Rectal smooth muscle tissue (tissue), 1 donor: ENCODE measurements around the gene HELZ.
A peak's percentile ranks its signal among the peaks of the same experiment; 100 is the strongest.
"Not testable (repeated sequence)": the region's sequence is repeated elsewhere in the genome, so short reads cannot be mapped to it uniquely, and the experiment has no call there.

Source experiments
- H3K27ac ChIP-seq: one replicate; pipeline ENCODE4 v1.7.0; 2013; ENCODE audit warnings: low read depth, low read length, inconsistent platforms
- H3K27me3 ChIP-seq: one replicate; pipeline ENCODE4 v1.7.0; 2013; ENCODE audit warnings: low read length; ENCODE audit not compliant: control insufficient read depth, insufficient read depth
- H3K36me3 ChIP-seq: one replicate; pipeline ENCODE4 v1.7.0; 2013; ENCODE audit warnings: low read length; ENCODE audit not compliant: control insufficient read depth, insufficient read depth
- H3K4me1 ChIP-seq: one replicate; pipeline ENCODE4 v1.7.0; 2013; ENCODE audit warnings: low read length; ENCODE audit not compliant: control insufficient read depth, insufficient read depth
- H3K4me3 ChIP-seq: one replicate; pipeline ENCODE4 v1.7.0; 2013; ENCODE audit warnings: low read length
- H3K9ac ChIP-seq: one replicate; pipeline ENCODE4 v1.7.0; 2013; ENCODE audit warnings: low read length

HELZ gene

GRCh38 chr17:67258821-67259468, 13.9 kb upstream of the HELZ start:
- Histone ChIP-seq H3K4me3 (no peak overlapping the region), H3K4me1 (no peaks in the 10 kb centered on the region), H3K27me3 (no peaks in the 10 kb centered on the region), H3K9ac (no peak overlapping the region), H3K27ac (no peak overlapping the region), H3K36me3 (no peaks in the 10 kb centered on the region)

DNA sequence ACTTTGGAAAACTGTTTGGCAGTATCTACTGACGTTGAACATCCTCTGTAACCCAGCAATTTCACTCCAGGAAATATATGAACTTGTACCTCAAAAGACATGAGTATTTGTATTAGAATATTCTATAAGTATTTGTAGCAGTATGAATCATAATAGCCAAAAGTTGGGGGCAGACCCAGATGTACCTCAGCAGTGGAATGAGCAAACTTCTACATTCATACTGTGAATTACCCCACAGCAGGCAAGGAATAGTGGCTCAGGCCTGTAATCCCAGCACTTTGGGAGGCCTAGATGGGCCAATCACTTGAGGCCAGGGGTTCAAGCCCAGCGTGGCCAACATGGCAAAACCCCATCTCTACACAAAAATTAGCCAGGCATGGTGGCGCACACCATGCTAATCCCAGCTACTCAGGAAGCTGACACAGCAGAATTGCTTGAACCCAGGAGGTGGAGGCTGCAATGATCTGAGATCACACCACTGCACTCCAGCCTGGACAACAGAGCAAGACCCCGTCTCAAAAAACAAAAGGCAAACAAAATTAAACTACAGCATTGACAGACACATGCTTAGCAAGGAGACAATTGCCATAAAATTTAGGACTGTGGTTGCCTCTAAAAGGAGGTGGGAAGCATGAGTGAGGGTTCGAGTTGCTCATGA, 11.2 kb upstream of the HELZ start:
- Histone ChIP-seq H3K27ac (no peak overlapping the region), H3K4me3 (no peak overlapping the region), H3K36me3 (no peaks in the 10 kb centered on the region), H3K4me1 (no peaks in the 10 kb centered on the region), H3K9ac (no peak overlapping the region), H3K27me3 (no peaks in the 10 kb centered on the region)

GRCh38 chr17:67253384-67253783, 8.4 kb upstream of the HELZ start:
- Histone ChIP-seq H3K4me1 (no peaks in the 10 kb centered on the region), H3K4me3 (no peak overlapping the region), H3K27ac (no peak overlapping the region)

GRCh38 chr17:67251586-67251985, 6.6 kb upstream of the HELZ start:
- H3K9ac ChIP-seq, H3K4me1 ChIP-seq, H3K27ac ChIP-seq, H3K27me3 ChIP-seq, H3K4me3 ChIP-seq, H3K36me3 ChIP-seq: not testable (repeated sequence)

More at GRCh38 chr17:67253384-67253783, 8.4 kb upstream of the HELZ start:
- H3K36me3 ChIP-seq, result no peaks in the 10 kb centered on the region
- H3K27me3 ChIP-seq, result no peaks in the 10 kb centered on the region
- no peak overlapping the region for H3K9ac ChIP-seq

- H3K36me3 ChIP-seq, result no peaks in the 10 kb centered on the region
- H3K4me3 ChIP-seq, result no peak overlapping the region
- H3K27me3 ChIP-seq, result no peaks in the 10 kb centered on the region
These were observed 3.3 kb upstream of the HELZ start for GRCh38 chr17:67248291-67248690.

GRCh38 chr17:67247416-67247900, 2.5 kb upstream of the HELZ start:
- Histone ChIP-seq H3K9ac (no peak overlapping the region), H3K4me1 (peaks cover 10% of the 10 kb centered on the region), H3K4me3 (no peak overlapping the region), H3K36me3 (no peaks in the 10 kb centered on the region), H3K27me3 (no peaks in the 10 kb centered on the region), H3K27ac (no peak overlapping the region)

More at GRCh38 chr17:67248291-67248690, 3.3 kb upstream of the HELZ start:
- Histone ChIP-seq H3K9ac (no peak overlapping the region), H3K27ac (no peak overlapping the region), H3K4me1 (peaks cover 9% of the 10 kb centered on the region)

GRCh38 chr17:67246653-67247415, 1.8 kb upstream of the HELZ start:
- Histone ChIP-seq H3K4me1 (peaks cover 11% of the 10 kb centered on the region), H3K9ac (no peak overlapping the region), H3K27me3 (no peaks in the 10 kb centered on the region), H3K4me3 (peak overlapping the region; percentile 82), H3K36me3 (no peaks in the 10 kb centered on the region), H3K27ac (no peak overlapping the region)

GRCh38 chr17:67246403-67246652, 1.3 kb upstream of the HELZ start:
- no peaks in the 10 kb centered on the region for H3K27me3 ChIP-seq
- H3K4me3 ChIP-seq, result peak overlapping the region; percentile 82
- no peak overlapping the region for H3K9ac ChIP-seq
- H3K36me3 ChIP-seq, result no peaks in the 10 kb centered on the region
- peaks cover 15% of the 10 kb centered on the region for H3K4me1 ChIP-seq
- H3K27ac ChIP-seq, result no peak overlapping the region

- H3K9ac ChIP-seq, result peak overlapping the region; percentile 16
- H3K27me3 ChIP-seq, result no peaks in the 10 kb centered on the region
- peak overlapping the region; percentile 68 for H3K27ac ChIP-seq
- H3K4me1 ChIP-seq, result peaks cover 20% of the 10 kb centered on the region
- peak overlapping the region; percentile 82 for H3K4me3 ChIP-seq
- no peaks in the 10 kb centered on the region for H3K36me3 ChIP-seq
These were observed 852 bp upstream of the HELZ start for GRCh38 chr17:67245694-67246402.

GRCh38 chr17:67244431-67245072, 444 bp downstream of the HELZ start:
- H3K36me3 ChIP-seq, result no peaks in the 10 kb centered on the region
- H3K27me3 ChIP-seq, result no peaks in the 10 kb centered on the region
- H3K27ac ChIP-seq, result peak overlapping the region; percentile 74
- peaks cover 20% of the 10 kb centered on the region for H3K4me1 ChIP-seq
- peak overlapping the region; percentile 51 for H3K9ac ChIP-seq
- peak overlapping the region; percentile 82 for H3K4me3 ChIP-seq

GRCh38 chr17:67243284-67243683, 1.7 kb downstream of the HELZ start:
- Histone ChIP-seq H3K36me3 (no peaks in the 10 kb centered on the region), H3K9ac (no peak overlapping the region), H3K27ac (no peak overlapping the region), H3K4me3 (no peak overlapping the region), H3K27me3 (no peaks in the 10 kb centered on the region), H3K4me1 (peaks cover 20% of the 10 kb centered on the region)
